Right ventricle myocardium inferior (tissue), 1 donor: ENCODE measurements around the gene SQOR. TPM values are rescaled to one million over a fixed set of nuclear protein-coding genes. Genes with fewer than 3 reads are reported as not detected.

Source experiments
- ATAC-seq: fragments of 200-7000 bp; cut with Tn5 transposase; one replicate; pipeline ENCODE4 v1.9.1; 2020; ENCODE audit warnings: mild to moderate bottlenecking, moderate library complexity
- DNase-seq: peaks from one replicate; pipeline ENCODE4 v3.0.0; 2021; ENCODE audit errors: missing footprints
- intact Hi-C: fragments of 100-400 bp; cut with DNase I; formaldehyde crosslinking; loops from one replicate; pipeline ENCODE4 v1.11.0; 2022
- total RNA-seq: library from RNA; stranded (reverse); fragmentation: NEBNext Ultra II Directional; extraction: Animal tissue kit (Norgen Biotek cat#: 25700); gene quantifications from one replicate; pipeline ENCODE4 v1.2.1, GENCODE V29; 2021
- donor health status: DM: no; HTN: yes; CAD: no; lungs with severe emphysema.

The SQOR gene
- total RNA-seq, 1 donor from 2014 or later: 21.5 TPM

DNA sequence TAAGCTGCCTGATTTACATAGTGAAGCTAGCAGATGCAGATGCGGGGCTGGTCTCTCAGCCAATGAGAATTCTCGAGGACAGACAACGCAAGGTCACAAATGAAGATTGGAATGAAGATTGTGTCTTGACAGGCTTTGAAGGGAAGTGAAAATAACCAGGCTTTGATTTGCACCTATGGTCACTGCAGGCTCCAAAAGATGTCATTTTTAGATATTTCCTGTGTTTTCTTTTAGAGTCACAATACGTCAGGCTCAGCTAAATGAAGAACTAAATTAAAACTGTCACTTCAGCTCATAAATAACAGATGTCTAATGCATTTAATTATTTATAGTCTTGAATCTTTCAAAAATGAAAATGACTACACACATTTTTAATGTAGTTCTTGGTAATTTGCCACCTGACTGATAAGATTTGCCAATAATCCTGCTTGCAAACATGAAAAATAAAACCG lies 99.5 kb downstream of the SQOR start:
- intact Hi-C loops: no loop called here
- no peak for ATAC-seq
- no peak for DNase-seq

Other genes with a start within 250 kb of the SQOR start
- gene SLC30A4, start 112.3 kb upstream of the SQOR start, total RNA-seq: 4.0 TPM
- 25.0 TPM for gene BLOC1S6, start 47.6 kb upstream of the SQOR start, total RNA-seq